ENCODE results near the gene SEMA4D.

The SEMA4D gene

DNA sequence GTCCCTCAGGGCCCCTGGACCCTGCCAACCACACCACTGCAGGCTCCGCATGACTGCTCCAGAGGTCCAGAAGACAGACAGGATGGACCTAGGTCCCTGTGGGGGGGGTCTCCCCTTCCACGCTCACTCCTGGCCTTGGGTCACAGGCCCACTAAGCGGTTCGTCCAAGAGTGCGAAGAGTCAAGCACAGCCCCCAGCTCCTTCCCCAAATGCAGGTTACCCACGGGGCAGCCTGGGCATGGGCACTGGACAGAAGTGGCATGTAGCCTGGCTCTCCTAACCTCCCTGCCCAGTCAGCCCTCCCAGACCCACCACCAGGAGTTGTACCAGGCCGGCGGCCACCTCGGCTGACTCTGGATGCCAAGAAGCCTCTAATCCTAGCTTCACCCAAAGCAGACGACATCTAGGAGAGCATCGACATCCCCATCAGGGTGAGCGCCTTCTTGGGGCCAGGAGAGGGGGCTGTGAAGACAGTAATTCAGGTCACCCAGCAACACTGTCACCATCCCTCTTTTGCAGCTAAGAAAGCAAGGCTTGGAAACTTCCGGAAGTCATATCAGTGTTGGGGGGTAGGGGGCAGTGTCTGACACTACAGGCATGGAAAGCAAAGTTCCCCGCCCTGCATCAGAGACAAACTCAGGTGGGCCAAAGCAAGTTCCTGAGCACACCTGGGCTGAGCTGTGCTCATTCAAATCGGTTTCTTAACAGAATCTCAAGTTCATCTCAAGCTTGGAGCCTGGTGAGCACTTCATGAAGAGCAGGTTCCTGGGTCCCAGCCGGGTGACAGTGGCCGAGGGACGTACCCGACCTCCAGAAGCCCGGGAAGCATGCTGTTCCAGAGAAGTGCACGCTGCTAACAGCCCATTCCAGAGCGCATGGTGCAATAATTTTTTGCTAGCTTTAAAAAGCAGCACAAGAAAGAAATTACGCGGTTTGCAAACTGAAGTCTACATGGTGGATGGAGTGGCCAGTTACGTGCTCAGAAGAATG, 68.7 kb downstream of the SEMA4D start:
- DNase-seq (ENCODE audit: low read depth) = no peak

- DNase-seq (ENCODE audit: low read depth) = no peak
Observed at GRCh38 chr9:89428222-89428761, 69.6 kb downstream of the SEMA4D start.

DNA sequence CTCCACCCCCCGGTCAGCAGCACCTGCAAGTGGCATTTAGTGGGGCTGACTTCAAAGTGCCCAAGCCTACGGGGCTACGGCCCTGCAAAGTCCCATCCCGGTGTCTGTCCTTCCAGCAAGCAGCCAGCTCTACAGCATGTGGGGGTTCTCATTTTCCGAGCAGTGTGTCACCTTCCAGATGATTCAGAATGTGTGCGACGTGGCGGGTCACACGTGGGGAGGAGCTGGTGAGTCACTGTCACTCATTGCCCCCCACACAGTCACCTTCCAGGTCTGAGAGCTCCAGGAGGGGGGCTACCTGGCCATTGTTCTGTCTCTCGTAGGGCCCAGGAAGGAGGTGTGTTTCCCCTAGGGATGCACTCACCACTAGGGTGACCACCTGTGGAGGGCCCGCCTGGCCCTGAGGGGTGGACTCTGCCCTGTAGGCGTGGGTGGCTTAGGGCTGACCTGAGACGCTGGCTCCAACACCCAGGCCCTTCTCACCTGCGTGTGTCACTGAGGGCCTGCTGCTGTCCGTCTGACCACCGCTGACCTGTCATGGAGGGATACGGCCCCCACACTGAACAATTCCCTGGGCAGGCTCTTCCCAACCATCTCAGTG, 70.2 kb downstream of the SEMA4D start:
- DNase-seq (ENCODE audit: low read depth) = no peak

- no peak for DNase-seq (ENCODE audit: low read depth)
Observed at GRCh38 chr9:89426384-89426961, 71.4 kb downstream of the SEMA4D start.

DNA sequence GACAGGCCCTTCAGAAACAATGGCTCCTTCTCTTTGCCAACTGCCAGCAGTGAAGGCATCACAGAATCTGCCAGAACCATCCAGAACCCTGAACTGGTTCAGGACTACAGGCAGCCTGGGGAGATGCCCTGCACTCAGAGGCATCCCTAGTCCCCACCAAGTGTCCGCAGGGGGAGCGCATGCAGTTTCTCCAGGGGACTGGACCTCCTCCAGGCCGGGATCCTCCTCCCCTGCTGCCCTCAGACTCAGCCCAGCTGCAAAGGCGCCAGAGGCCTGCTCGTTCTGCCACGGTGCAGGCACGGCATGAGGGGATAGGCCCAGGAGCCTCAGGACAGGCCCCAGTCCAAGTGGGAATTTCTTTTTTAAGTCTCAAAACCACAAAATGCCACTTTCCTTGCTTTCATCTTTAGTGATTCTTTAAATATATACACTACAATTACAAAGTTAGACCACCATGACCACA, 72.0 kb downstream of the SEMA4D start:
- no peak for DNase-seq (ENCODE audit: low read depth)

- DNase-seq (ENCODE audit: low read depth) = no peak
Observed at GRCh38 chr9:89425024-89425805, 72.7 kb downstream of the SEMA4D start.

DNA sequence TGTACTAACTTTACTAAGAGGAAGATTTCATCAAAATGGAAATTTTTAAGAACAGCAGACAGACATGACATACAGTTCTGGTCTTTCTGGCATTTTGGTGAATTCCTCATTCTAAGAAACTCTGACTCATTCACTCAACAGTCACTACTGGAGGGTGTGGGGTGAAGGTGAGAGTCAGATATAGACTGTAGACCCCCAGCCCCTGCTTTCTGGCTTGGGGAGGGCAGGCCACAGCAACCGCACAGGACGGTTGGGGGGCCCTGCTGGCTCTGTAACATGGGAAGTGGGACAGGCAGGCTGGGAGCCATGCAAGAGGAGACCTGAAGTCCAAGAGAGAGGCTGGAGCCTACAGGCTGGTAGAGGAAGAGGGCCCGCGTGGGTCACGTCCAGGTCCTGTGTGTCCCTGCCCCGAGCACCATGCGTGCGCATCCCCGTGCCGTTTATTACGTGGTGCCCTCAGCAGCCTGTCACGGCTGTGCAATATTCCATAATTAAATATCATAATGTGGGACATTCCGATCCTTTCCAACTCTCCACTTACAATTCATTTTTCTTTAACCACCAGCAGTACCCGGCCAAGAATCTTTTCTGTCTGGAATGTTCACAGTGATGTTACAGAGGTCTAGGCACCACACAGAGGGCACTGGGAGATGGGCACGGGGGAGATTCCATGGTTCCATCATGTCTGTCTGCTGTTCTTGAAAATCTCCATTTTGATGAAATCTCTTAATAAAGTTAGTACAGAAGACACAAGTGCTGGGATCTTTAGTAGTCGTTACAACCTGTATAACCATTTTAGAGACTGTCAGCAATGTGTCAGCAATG, 75.5 kb downstream of the SEMA4D start:
- peak; percentile 40 for DNase-seq (ENCODE audit: low read depth)

- DNase-seq (ENCODE audit: low read depth) = no peak
Observed at GRCh38 chr9:89421595-89421994, 76.3 kb downstream of the SEMA4D start.

DNA sequence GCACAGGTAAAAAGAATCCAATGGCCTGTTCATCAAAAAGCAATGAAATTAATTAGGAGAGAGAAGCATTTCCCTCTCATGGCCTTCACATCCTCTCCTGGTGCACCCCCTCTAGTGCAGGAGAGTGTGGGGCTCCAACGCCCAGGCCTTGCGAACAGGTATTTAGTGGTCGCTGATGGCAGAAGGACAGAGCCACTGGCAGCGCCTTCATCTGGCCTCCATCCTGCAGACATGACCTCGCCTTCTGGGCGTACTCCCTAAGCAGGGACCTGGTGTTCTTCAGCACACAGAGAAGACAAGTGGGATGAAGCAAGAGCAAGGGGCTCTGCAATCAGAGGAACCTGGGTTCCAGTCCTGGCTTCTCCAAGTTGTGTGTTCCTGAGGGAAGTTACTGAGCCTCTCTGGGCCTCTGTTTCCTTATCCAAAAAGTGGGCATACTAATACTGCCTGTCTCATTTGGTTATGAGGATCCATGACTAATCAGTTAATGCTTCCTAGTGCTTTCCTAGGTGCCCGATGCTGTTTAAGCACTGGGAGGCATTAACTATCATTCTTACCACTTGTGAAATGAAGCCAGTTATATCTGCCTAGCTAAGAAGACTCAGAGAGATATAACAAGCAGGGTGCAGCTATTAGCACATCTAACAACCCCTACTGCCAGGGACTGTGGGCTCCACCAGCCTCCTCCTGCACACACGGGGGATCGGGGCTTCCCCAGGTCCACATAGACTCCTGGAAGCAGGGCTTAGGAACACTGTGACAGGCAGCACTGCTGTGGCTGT, 77.3 kb downstream of the SEMA4D start:
- DNase-seq (ENCODE audit: low read depth) = no peak

GRCh38 chr9:89419978-89420394, 77.9 kb downstream of the SEMA4D start:
- no peak for DNase-seq (ENCODE audit: low read depth)

- DNase-seq (ENCODE audit: low read depth) = no peak
Observed at GRCh38 chr9:89418882-89419640, 78.9 kb downstream of the SEMA4D start.

DNA sequence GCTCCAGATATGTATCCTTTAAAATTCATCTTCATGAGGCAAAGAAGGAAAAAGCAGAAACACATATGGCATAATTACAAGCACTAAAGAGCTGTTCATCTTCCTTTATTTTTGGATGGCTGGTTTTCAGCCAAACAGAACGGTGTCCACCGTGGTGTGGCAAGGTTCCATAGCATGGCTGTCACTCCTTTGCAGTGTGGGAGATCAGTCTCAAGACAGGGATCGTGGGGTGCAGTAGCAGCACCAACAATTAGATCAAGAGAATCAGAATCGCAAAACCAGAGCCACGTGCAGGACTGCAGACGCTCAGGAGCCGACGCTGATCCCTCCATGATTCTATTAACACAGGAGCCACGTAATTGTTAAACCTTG, 79.5 kb downstream of the SEMA4D start:
- no peak for DNase-seq (ENCODE audit: low read depth)

DNA sequence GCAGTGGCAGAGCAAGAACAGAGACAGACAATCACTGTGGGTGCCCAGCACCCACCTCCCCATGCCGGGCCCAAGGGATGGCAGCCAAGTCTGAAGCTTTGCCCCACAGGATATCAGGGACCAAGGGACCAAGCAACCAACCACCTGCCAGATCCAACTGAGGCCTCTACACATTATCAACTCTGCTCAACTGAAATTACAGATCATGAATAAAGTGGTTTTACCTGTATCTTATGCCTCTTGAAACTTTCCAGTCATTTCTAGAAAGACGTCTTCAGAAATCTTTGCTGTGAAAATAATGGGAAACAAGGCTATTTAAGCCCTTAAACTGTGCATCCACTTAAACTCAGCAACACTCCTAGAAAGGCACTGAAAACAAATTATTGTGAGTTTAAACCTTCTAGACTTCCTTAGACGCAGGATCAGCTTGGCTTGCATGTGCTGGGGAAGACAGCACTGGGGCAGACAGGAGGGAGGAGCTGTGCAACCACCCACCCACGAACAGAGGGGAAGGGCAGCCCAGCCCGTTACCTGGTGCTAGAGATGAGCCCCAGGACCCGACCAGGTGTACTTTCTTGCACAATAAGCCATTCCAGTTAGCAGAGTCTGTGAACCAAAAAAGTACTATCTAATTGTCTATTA, 80.0 kb downstream of the SEMA4D start:
- no peak for DNase-seq (ENCODE audit: low read depth)

DNA sequence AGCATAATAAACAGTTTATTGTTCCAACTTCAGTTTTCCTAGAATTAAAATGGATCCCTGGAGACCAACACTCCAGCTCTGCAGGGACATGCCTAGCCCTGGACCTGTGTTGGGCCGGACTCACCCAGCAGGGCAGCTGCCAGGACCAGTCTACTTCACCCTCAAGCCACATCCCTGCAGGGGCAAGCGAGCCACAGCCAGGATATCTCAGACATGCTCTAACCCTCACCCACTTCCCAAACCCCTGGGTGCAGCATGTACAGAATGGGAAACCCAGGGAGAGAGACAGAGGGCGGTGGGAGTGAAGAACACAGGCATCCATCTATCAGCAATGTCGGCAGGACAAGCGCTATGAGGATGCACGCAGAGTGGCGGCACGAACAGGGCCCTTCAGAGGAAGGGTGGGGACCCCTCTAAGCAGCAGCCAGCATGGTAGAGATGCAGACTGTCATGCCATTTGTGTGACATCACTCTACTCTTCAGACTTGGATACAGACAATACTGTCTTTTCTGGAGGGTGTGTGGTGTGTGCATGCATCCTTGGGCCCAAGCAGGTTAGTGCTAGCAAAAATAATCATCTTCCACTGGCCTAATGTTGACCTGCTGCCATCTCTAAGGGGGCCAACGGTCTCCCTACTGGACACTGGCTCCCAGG, 83.1 kb downstream of the SEMA4D start:
- DNase-seq (ENCODE audit: low read depth) = no peak

DNA sequence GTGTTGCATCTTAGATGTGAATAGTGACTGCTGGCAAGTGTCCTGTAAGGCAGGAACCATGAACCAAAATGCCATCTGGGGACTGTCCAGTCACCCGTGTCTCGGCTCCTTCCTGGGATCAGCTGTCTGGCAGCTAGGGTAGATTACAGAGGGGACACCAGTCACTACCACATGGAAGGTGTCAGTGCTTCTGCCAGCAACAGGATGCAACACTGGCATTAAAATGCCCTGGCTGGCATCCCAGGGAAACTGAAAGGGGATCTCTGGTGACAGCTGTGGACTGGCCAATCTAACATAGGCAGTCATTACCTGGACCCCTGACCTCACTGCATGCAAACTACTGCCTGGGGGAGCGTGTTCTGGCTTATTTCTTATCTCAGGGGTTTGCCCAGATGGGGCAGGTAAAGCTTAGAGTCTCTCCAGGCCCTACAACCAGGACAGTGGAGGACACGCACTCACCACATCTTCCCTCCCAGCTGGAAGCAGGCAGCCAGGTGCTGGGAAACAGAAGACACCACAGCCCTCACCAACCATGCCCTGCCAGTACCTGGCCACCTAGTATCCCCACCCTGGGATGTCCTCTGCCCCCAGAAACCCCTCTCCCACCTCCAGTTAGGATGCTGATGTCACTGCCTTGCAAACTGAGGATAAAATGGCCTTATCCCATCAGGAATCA, 83.8 kb downstream of the SEMA4D start:
- DNase-seq (ENCODE audit: low read depth) = no peak

DNA sequence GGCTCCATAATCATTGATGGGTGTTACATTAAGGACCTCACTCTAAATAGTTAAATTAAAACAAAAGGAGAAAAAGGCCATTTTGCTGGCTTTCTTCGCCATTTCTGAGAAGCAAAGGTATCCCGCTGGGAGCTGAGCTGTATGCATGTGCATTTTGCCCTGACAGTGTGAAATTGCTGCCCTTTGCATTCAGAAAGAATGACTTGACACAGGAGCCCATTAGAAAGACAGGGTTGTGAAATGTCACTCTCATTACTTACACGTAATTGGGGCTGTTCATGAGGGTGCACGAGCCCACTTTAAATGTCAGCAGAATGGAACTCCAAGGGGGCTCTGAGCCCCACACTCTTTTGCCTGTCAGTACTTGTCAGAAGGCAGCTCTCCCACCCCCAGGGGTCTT, 85.0 kb downstream of the SEMA4D start:
- DNase-seq (ENCODE audit: low read depth) = no peak

DNA sequence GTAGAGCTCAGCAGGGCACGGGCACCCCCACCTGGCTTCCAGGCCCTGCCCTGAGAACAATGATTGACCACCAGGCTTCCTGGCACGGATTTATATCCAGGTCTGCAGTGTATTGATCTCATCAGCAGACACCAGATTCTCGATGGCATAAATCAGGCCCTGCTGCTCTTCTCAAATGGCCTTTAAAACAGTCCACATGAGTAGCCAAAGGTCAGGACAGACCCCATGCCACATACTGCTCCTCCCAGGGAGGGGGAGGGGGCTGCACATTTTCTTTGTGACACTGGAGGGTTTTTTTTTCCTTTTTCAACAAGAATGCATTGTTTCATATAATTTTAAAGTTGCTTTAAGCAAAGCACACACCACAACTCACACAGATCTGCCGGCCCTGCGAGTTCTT, 85.4 kb downstream of the SEMA4D start:
- DNase-seq (ENCODE audit: low read depth) = no peak

DNA sequence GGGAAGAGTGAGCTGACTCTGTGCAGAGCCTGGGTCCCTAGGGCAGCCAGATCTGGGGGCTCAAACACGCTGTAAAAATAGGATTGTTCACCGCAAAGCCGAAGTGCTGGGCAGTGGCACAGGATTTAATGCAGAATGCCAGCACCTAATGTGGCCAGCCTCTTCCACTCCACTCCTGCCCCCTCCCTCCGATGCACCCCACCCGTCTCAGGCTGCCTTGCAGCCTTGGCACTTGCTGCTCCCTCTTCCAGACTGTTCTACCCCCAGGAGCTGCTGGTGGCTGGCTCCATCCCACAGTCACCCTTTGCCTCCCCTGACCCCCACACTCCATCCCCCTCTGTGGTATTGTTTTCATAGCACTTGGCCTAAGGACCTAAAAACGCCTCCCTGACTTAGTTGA, 86.2 kb downstream of the SEMA4D start:
- DNase-seq (ENCODE audit: low read depth) = no peak

Data from fibroblast of gingiva (primary cell).